Measurements from ENCODE around the gene ARHGAP19.
A peak's percentile ranks its signal among the peaks of the same experiment; 100 is the strongest.

The ARHGAP19 gene

DNA sequence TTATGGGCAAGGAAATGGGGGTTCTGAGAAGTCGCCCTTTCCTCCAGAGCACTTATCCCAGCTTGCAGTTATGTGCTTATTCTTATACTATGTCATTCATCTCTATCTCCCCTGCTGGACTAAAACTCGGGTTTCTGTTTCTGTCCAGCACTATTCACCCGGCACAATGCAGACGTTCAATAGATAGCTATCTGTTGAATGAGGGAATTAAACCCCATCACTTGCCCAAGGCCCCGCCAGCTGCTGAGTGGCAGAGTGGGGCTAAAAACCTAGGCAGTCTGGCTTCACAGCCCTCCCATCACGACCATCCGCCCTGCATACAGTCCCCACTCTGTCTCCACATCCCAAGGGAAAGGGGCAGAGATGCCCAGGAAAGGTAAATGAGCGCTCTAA lies 112.1 kb downstream of the ARHGAP19 start:
- peak; percentile 55 for ATAC-seq
- no peak for TF ChIP-seq ARNTL (CRISPR knock-in tag; IDR thresholded peaks at IDR 0.05; ENCODE audit: borderline replicate concordance, low read depth)
- no peak for TF ChIP-seq BACH2 (CRISPR knock-in tag; IDR thresholded peaks at IDR 0.05; ENCODE audit: borderline replicate concordance)
- TF ChIP-seq RARB (CRISPR knock-in tag; IDR thresholded peaks at IDR 0.05), result no peak
- no peak for TF ChIP-seq ZFP30 (CRISPR knock-in tag; IDR thresholded peaks at IDR 0.05)
- no peak for TF ChIP-seq ZNF565 (CRISPR knock-in tag; conservative IDR thresholded peaks at IDR 0.05; ENCODE audit: low read depth)
- TF ChIP-seq GLIS3 (CRISPR knock-in tag; IDR thresholded peaks at IDR 0.05), result no peak
- no peak for TF ChIP-seq ZC3H10 (CRISPR knock-in tag; IDR thresholded peaks at IDR 0.05)
- TF ChIP-seq TCF4 (CRISPR knock-in tag; IDR thresholded peaks at IDR 0.05; ENCODE audit: borderline replicate concordance), result no peak
- no peak for TF ChIP-seq ESRRG (CRISPR knock-in tag; IDR thresholded peaks at IDR 0.05)
- no peak for TF ChIP-seq SNAI2 (CRISPR knock-in tag; IDR thresholded peaks at IDR 0.05)
- TF ChIP-seq TOX (CRISPR knock-in tag; IDR thresholded peaks at IDR 0.05; ENCODE audit: borderline replicate concordance), result no peak
- TF ChIP-seq, protein P1, sequence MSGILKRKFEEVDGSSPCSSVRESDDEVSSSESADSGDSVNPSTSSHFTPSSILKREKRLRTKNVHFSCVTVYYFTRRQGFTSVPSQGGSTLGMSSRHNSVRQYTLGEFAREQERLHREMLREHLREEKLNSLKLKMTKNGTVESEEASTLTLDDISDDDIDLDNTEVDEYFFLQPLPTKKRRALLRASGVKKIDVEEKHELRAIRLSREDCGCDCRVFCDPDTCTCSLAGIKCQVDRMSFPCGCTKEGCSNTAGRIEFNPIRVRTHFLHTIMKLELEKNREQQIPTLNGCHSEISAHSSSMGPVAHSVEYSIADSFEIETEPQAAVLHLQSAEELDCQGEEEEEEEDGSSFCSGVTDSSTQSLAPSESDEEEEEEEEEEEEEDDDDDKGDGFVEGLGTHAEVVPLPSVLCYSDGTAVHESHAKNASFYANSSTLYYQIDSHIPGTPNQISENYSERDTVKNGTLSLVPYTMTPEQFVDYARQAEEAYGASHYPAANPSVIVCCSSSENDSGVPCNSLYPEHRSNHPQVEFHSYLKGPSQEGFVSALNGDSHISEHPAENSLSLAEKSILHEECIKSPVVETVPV (CRISPR knock-in tag; IDR thresholded peaks at IDR 0.05), result no peak

- TF ChIP-seq ZC3H10 (CRISPR knock-in tag; IDR thresholded peaks at IDR 0.05) (no peak), OSR1 (CRISPR knock-in tag; IDR thresholded peaks at IDR 0.05) (no peak), ZNF70 (CRISPR knock-in tag; IDR thresholded peaks at IDR 0.05) (no peak), GLIS3 (CRISPR knock-in tag; IDR thresholded peaks at IDR 0.05) (no peak), ZFP3 (CRISPR knock-in tag; IDR thresholded peaks at IDR 0.05) (no peak), ZNF8 (CRISPR knock-in tag; IDR thresholded peaks at IDR 0.05) (no peak), ESRRG (CRISPR knock-in tag; IDR thresholded peaks at IDR 0.05) (no peak), RARB (CRISPR knock-in tag; IDR thresholded peaks at IDR 0.05) (no peak), SNAI2 (CRISPR knock-in tag; IDR thresholded peaks at IDR 0.05) (no peak), TSHZ2 (CRISPR knock-in tag; IDR thresholded peaks at IDR 0.05) (no peak), POU6F1 (CRISPR knock-in tag; IDR thresholded peaks at IDR 0.05; ENCODE audit: borderline replicate concordance, low read depth) (no peak), ISL1 (CRISPR knock-in tag; IDR thresholded peaks at IDR 0.05) (no peak), ZFP30 (CRISPR knock-in tag; IDR thresholded peaks at IDR 0.05) (no peak)
- peak; percentile 87 for ATAC-seq
Observed at GRCh38 chr10:97179731-97180362, 112.6 kb downstream of the ARHGAP19 start.

- TF ChIP-seq BACH2 (CRISPR knock-in tag; IDR thresholded peaks at IDR 0.05; ENCODE audit: borderline replicate concordance) (no peak), OSR1 (CRISPR knock-in tag; IDR thresholded peaks at IDR 0.05) (no peak), ISL1 (CRISPR knock-in tag; IDR thresholded peaks at IDR 0.05) (no peak), ARNTL (CRISPR knock-in tag; IDR thresholded peaks at IDR 0.05; ENCODE audit: borderline replicate concordance, low read depth) (no peak), TSHZ2 (CRISPR knock-in tag; IDR thresholded peaks at IDR 0.05) (no peak)
- no peak for ATAC-seq
Observed at GRCh38 chr10:97179311-97179710, 113.1 kb downstream of the ARHGAP19 start.

DNA sequence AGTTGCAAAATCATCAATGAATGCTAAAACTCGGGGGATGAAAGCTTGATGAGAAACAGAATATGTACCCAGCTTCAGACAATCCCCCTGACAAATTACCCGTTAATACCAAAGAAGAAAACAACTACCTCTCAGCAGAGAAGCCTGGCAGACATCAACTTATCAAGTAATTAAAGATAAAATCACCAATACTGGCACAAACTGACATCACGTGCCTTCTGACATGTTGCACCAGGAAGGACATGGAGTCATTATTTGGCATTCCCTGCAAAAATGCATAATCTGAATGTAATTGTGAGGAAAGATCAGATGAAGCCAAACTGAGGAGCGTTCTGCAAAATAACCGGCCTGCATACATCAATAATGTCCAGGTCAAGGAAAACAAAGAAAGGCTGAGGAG lies 114.4 kb downstream of the ARHGAP19 start:
- TF ChIP-seq TCF4 (CRISPR knock-in tag; IDR thresholded peaks at IDR 0.05; ENCODE audit: borderline replicate concordance), result peak; percentile 76
- TF ChIP-seq ISL1 (CRISPR knock-in tag; IDR thresholded peaks at IDR 0.05), result peak; percentile 44; the same call in 1 of the 2 replicates
- TF ChIP-seq CSDC2 (CRISPR knock-in tag; IDR thresholded peaks at IDR 0.05), result no peak
- no peak for TF ChIP-seq OSR1 (CRISPR knock-in tag; IDR thresholded peaks at IDR 0.05)
- no peak for ATAC-seq
